WTC11 (cell line): Measurements from ENCODE around the gene RPL10A.

ENCODE experiments used
- ARID4B ChIP-seq: sonication (generic); formaldehyde crosslinking; IDR thresholded peaks from 2 replicates; pipeline ENCODE4 v1.8.0; 2023; ENCODE audit warnings: missing genetic modification reagents, mild to moderate bottlenecking, borderline replicate concordance
- CTCF ChIP-seq: fragments of 200-600 bp; IDR thresholded peaks from 2 replicates; pipeline ENCODE4 v1.8.0; 2022; ENCODE audit warnings: antibody characterized with exemption
- USF2 ChIP-seq: sonication (generic); formaldehyde crosslinking; IDR thresholded peaks from 2 replicates; pipeline ENCODE4 v1.8.1; 2023; ENCODE audit warnings: mild to moderate bottlenecking, missing genetic modification reagents, moderate library complexity
- ZNF232 ChIP-seq: sonication (generic); formaldehyde crosslinking; IDR thresholded peaks from 2 replicates; pipeline ENCODE4 v1.8.0; 2022; ENCODE audit warnings: mild to moderate bottlenecking, missing genetic modification reagents
- TF ChIP-seq, protein P1 (sequence below): sonication (generic); formaldehyde crosslinking; IDR thresholded peaks from 2 replicates; pipeline ENCODE4 v1.8.1; 2022; ENCODE audit warnings: mild to moderate bottlenecking, missing genetic modification reagents, moderate library complexity, borderline replicate concordance

DNA sequence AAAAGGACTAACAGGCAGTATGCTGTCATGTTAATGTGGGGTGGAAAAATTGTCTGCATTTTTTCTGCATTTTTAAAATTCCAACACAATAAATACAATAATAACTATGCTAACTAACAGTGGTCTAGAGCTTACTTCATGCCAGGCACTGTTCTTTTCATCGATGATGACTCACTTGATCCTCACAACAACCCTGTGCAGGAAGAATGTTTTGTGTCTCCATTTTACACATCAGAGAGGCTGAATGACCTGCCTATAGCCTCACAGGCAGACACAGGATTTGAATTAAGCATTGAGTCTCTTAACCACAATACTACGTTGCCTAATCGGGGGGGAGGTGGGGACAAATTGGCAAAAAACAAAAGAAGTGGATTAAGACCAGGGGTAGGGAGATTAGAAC is 42.9 kb upstream of the RPL10A start:
- no peak for TF ChIP-seq ZNF232 (CRISPR knock-in tag)
- no peak for TF ChIP-seq CTCF
- no peak for TF ChIP-seq USF2 (CRISPR knock-in tag)
- TF ChIP-seq, protein P1, sequence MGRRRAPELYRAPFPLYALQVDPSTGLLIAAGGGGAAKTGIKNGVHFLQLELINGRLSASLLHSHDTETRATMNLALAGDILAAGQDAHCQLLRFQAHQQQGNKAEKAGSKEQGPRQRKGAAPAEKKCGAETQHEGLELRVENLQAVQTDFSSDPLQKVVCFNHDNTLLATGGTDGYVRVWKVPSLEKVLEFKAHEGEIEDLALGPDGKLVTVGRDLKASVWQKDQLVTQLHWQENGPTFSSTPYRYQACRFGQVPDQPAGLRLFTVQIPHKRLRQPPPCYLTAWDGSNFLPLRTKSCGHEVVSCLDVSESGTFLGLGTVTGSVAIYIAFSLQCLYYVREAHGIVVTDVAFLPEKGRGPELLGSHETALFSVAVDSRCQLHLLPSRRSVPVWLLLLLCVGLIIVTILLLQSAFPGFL (CRISPR knock-in tag): no peak
- no peak for TF ChIP-seq ARID4B (CRISPR knock-in tag)
